ENCODE measurements around the gene PLCB3. TPM values are rescaled to one million over a fixed set of nuclear protein-coding genes. Genes with fewer than 3 reads are reported as not detected.

The PLCB3 gene
- total RNA-seq, 1 experiment from 2014 or later = 80.2 TPM

- no peak overlapping the region for H3K9ac ChIP-seq (ENCODE audit: extremely low read depth, insufficient read length, low read length)
- H3T11ph ChIP-seq (ENCODE audit: low read length) = no peak overlapping the region
- H3K18ac ChIP-seq (ENCODE audit: insufficient read length, low read depth, low read length) = no peak overlapping the region
- no peak overlapping the region for H4K8ac ChIP-seq (replicated peaks; ENCODE audit: insufficient read length, low read depth, low read length)
- no peaks in the 10 kb centered on the region for H3K4me1 ChIP-seq (ENCODE audit: insufficient read depth, low read length)
- H4K91ac ChIP-seq (ENCODE audit: insufficient read length, low read depth, low read length) = no peak overlapping the region
- Mint-ChIP-seq H3K36me3 (ENCODE audit: insufficient read depth in 1 of 3, low read depth in 3 of 3) (peaks cover 21 to 62% (median 54%) of the 10 kb centered on the region in 3 experiments), H3K27ac (peak overlapping the region in 1 of 3 experiments; percentile 74; a peak in 2 of 7 replicates), H3K27me3 (ENCODE audit: low read depth) (no peaks in the 10 kb centered on the region), H3K4me1 (peaks cover 13 to 14% of the 10 kb centered on the region in 2 experiments), H3K9me3 (no peaks in the 10 kb centered on the region; a peak in 1 of 5 replicates), H3K4me3 (no peak overlapping the region; a peak in 1 of 5 replicates)
- H2AK5ac ChIP-seq (ENCODE audit: insufficient read length, low read length) = no peak overlapping the region
- H2BK12ac ChIP-seq (ENCODE audit: insufficient read length, low read depth, low read length) = no peak overlapping the region
- no peaks in the 10 kb centered on the region for H4K20me1 ChIP-seq (ENCODE audit: control insufficient read depth, insufficient read depth, insufficient read length)
- H3K79me1 ChIP-seq (ENCODE audit: insufficient read depth, low read depth, low read length, poor library complexity, severe bottlenecking) = no peaks in the 10 kb centered on the region
- H2BK120ac ChIP-seq (ENCODE audit: low read depth, low read length, poor library complexity, severe bottlenecking) = no peak overlapping the region
- no peak overlapping the region for H3K27ac ChIP-seq (ENCODE audit: insufficient read length, low read depth, low read length)
- H3K27me3 ChIP-seq (ENCODE audit: insufficient read depth, low read length) = no peaks in the 10 kb centered on the region
- H3K14ac ChIP-seq (ENCODE audit: insufficient read depth, low read length) = no peak overlapping the region
- H3K56ac ChIP-seq (ENCODE audit: insufficient read length, low read depth, low read length) = no peak overlapping the region
- no peak overlapping the region for H2BK5ac ChIP-seq (ENCODE audit: insufficient read length, low read length)
- no peaks in the 10 kb centered on the region for H3K79me2 ChIP-seq (ENCODE audit: insufficient read depth, low read length)
- no peak overlapping the region for H2BK15ac ChIP-seq (ENCODE audit: low read depth, low read length)
- H2BK20ac ChIP-seq (ENCODE audit: low read depth, low read length, poor library complexity, severe bottlenecking) = no peak overlapping the region
- no peaks in the 10 kb centered on the region for H3K9me3 ChIP-seq (ENCODE audit: control insufficient read depth, low read depth, low read length)
- H3K4ac ChIP-seq (ENCODE audit: low read depth, low read length) = no peak overlapping the region
- H3K23me2 ChIP-seq (ENCODE audit: insufficient read length, low read depth, low read length, poor library complexity, severe bottlenecking) = no peaks in the 10 kb centered on the region
- no CpG with 5 or more reads among the region's 30 CpGs for WGBS (ENCODE audit: extremely low coverage, insufficient read length, low lambda C conversion rate)
- H2AFZ ChIP-seq (ENCODE audit: low read length) = no peak overlapping the region
- no peak overlapping the region for H4K5ac ChIP-seq (ENCODE audit: insufficient read length, low read depth, low read length)
- H3K4me2 ChIP-seq (ENCODE audit: insufficient read depth, insufficient read length, low read length) = no peak overlapping the region
- H3K23ac ChIP-seq (ENCODE audit: insufficient read length, low read depth, low read length) = no peak overlapping the region
- no peak for DNase-seq
- TF ChIP-seq, protein P1, sequence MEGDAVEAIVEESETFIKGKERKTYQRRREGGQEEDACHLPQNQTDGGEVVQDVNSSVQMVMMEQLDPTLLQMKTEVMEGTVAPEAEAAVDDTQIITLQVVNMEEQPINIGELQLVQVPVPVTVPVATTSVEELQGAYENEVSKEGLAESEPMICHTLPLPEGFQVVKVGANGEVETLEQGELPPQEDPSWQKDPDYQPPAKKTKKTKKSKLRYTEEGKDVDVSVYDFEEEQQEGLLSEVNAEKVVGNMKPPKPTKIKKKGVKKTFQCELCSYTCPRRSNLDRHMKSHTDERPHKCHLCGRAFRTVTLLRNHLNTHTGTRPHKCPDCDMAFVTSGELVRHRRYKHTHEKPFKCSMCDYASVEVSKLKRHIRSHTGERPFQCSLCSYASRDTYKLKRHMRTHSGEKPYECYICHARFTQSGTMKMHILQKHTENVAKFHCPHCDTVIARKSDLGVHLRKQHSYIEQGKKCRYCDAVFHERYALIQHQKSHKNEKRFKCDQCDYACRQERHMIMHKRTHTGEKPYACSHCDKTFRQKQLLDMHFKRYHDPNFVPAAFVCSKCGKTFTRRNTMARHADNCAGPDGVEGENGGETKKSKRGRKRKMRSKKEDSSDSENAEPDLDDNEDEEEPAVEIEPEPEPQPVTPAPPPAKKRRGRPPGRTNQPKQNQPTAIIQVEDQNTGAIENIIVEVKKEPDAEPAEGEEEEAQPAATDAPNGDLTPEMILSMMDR (conservative IDR thresholded peaks at IDR 0.05) = no peak
Observed at GRCh38 chr11:64207256-64208085, 43.9 kb upstream of the PLCB3 start.

All from H9 (cell line).